H9 (cell line): ENCODE results near the gene GNE. TPM values are rescaled to one million over a fixed set of nuclear protein-coding genes. Genes with fewer than 3 reads are reported as not detected.

ENCODE experiments used
- DNase-seq: peaks from one replicate; pipeline ENCODE4 v3.0.0-alpha.2; 2017
- H2AFZ ChIP-seq: one replicate; pipeline ENCODE4 v1.6.1; 2013; ENCODE audit warnings: mild to moderate bottlenecking, low read length, control low read depth, moderate library complexity
- H2AK5ac ChIP-seq: 2 replicates; pipeline ENCODE4 v1.6.1; 2013; ENCODE audit warnings: low read length, control low read depth, mixed read lengths; ENCODE audit not compliant: insufficient read length
- H2BK120ac ChIP-seq: one replicate; pipeline ENCODE4 v1.6.1; 2013; ENCODE audit warnings: low read depth, mild to moderate bottlenecking, low read length, control low read depth, inconsistent platforms; ENCODE audit not compliant: poor library complexity, severe bottlenecking
- H2BK12ac ChIP-seq: 2 replicates; pipeline ENCODE4 v1.6.1; 2013; ENCODE audit warnings: low read length, control low read depth, mixed read lengths, low read depth; ENCODE audit not compliant: insufficient read length
- H2BK15ac ChIP-seq: 2 replicates; pipeline ENCODE4 v1.6.1; 2013; ENCODE audit warnings: low read depth, low read length, control low read depth
- H2BK20ac ChIP-seq: one replicate; pipeline ENCODE4 v1.6.1; 2013; ENCODE audit warnings: low read depth, mild to moderate bottlenecking, low read length, control low read depth, inconsistent platforms; ENCODE audit not compliant: poor library complexity, severe bottlenecking
- H2BK5ac ChIP-seq: 2 replicates; pipeline ENCODE4 v1.6.1; 2013; ENCODE audit warnings: low read length, control low read depth, mixed read lengths; ENCODE audit not compliant: insufficient read length
- H3K14ac ChIP-seq: 2 replicates; pipeline ENCODE4 v1.6.1; 2013; ENCODE audit warnings: low read length, control low read depth; ENCODE audit not compliant: insufficient read depth
- H3K18ac ChIP-seq: 2 replicates; pipeline ENCODE4 v1.6.1; 2013; ENCODE audit warnings: low read depth, mild to moderate bottlenecking, mixed read lengths, low read length, control low read depth; ENCODE audit not compliant: insufficient read length
- H3K23ac ChIP-seq: 2 replicates; pipeline ENCODE4 v1.6.1; 2013; ENCODE audit warnings: low read length, control low read depth, mixed read lengths, low read depth; ENCODE audit not compliant: insufficient read length
- H3K23me2 ChIP-seq: 2 replicates; pipeline ENCODE4 v1.6.1; 2013; ENCODE audit warnings: low read depth, mild to moderate bottlenecking, mixed read lengths, low read length, control low read depth; ENCODE audit not compliant: insufficient read length, poor library complexity, severe bottlenecking
- H3K27ac ChIP-seq: 2 replicates; pipeline ENCODE4 v1.5.1; 2013; ENCODE audit warnings: low read length, control low read depth, mixed read lengths, low read depth; ENCODE audit not compliant: insufficient read length
- H3K27me3 ChIP-seq: 2 replicates; pipeline ENCODE4 v1.6.1; 2013; ENCODE audit warnings: low read length, control low read depth, inconsistent platforms; ENCODE audit not compliant: insufficient read depth
- H3K4ac ChIP-seq: 2 replicates; pipeline ENCODE4 v1.6.1; 2013; ENCODE audit warnings: low read depth, mild to moderate bottlenecking, control low read depth, inconsistent platforms, low read length, moderate library complexity
- H3K4me1 ChIP-seq: 2 replicates; pipeline ENCODE4 v1.6.1; 2013; ENCODE audit warnings: low read length, control low read depth, inconsistent platforms; ENCODE audit not compliant: insufficient read depth
- H3K4me2 ChIP-seq: 2 replicates; pipeline ENCODE4 v1.6.1; 2013; ENCODE audit warnings: low read length, control low read depth, mixed read lengths; ENCODE audit not compliant: insufficient read length, insufficient read depth
- H3K56ac ChIP-seq: 2 replicates; pipeline ENCODE4 v1.6.1; 2013; ENCODE audit warnings: low read depth, mild to moderate bottlenecking, mixed read lengths, low read length, control low read depth; ENCODE audit not compliant: insufficient read length
- H3K79me1 ChIP-seq: 2 replicates; pipeline ENCODE4 v1.6.1; 2013; ENCODE audit warnings: low read depth, mild to moderate bottlenecking, moderate library complexity, low read length, control low read depth, inconsistent platforms; ENCODE audit not compliant: insufficient read depth, poor library complexity, severe bottlenecking
- H3K79me2 ChIP-seq: 2 replicates; pipeline ENCODE4 v1.6.1; 2013; ENCODE audit warnings: low read length, control low read depth, inconsistent platforms; ENCODE audit not compliant: insufficient read depth
- H3K9ac ChIP-seq: 2 replicates; pipeline ENCODE4 v1.6.1; 2013; ENCODE audit warnings: low read length, control low read depth, mixed read lengths; ENCODE audit not compliant: insufficient read length; ENCODE audit errors: extremely low read depth
- H3K9me3 ChIP-seq: one replicate; pipeline ENCODE4 v1.6.1; 2013; ENCODE audit warnings: low read depth, low read length, inconsistent platforms; ENCODE audit not compliant: control insufficient read depth
- H3T11ph ChIP-seq: one replicate; pipeline ENCODE4 v1.6.1; 2013; ENCODE audit warnings: mild to moderate bottlenecking, low read length, control low read depth, inconsistent platforms
- H4K20me1 ChIP-seq: one replicate; pipeline ENCODE4 v1.6.1; 2013; ENCODE audit not compliant: control insufficient read depth, insufficient read length, insufficient read depth
- H4K5ac ChIP-seq: 2 replicates; pipeline ENCODE4 v1.6.1; 2013; ENCODE audit warnings: low read depth, mild to moderate bottlenecking, mixed read lengths, low read length, control low read depth; ENCODE audit not compliant: insufficient read length
- H4K8ac ChIP-seq: replicated peaks from 2 replicates; pipeline ENCODE4 v1.6.1; 2013; ENCODE audit warnings: low read length, control low read depth, mixed read lengths, low read depth; ENCODE audit not compliant: insufficient read length
- H4K91ac ChIP-seq: 2 replicates; pipeline ENCODE4 v1.6.1; 2013; ENCODE audit warnings: low read depth, mild to moderate bottlenecking, moderate library complexity, mixed read lengths, low read length, control low read depth; ENCODE audit not compliant: insufficient read length
- H3K27ac Mint-ChIP-seq, 3 experiments: 2 replicates in 2 of 3; 3 replicates in 1 of 3; pipeline ENCODE4 v1.8.0; 2020 to 2021; ENCODE audit warnings: mixed read lengths in 3 of 3, mild to moderate bottlenecking in 1 of 3, moderate library complexity in 1 of 3
- H3K27me3 Mint-ChIP-seq: 2 replicates; pipeline ENCODE4 v1.8.0; 2021; ENCODE audit warnings: low read depth, mild to moderate bottlenecking, moderate library complexity, mixed read lengths
- H3K36me3 Mint-ChIP-seq, 3 experiments: 2 replicates in 2 of 3; 3 replicates in 1 of 3; pipeline ENCODE4 v1.8.0; 2020 to 2021; ENCODE audit warnings: low read depth in 3 of 3, mixed read lengths in 3 of 3; ENCODE audit not compliant: insufficient read depth in 1 of 3
- H3K4me1 Mint-ChIP-seq, 2 experiments: 2 replicates each; pipeline ENCODE4 v1.8.0; 2020; ENCODE audit warnings: mixed read lengths in 2 of 2
- H3K4me3 Mint-ChIP-seq, 2 experiments: 2 replicates in 1 of 2; 3 replicates in 1 of 2; pipeline ENCODE4 v1.8.0; 2020 to 2021; ENCODE audit warnings: mild to moderate bottlenecking in 2 of 2, mixed read lengths in 2 of 2, moderate library complexity in 1 of 2
- H3K9me3 Mint-ChIP-seq, 2 experiments: 2 replicates in 1 of 2; 3 replicates in 1 of 2; pipeline ENCODE4 v1.8.0; 2020; ENCODE audit warnings: mild to moderate bottlenecking in 2 of 2, mixed read lengths in 2 of 2, moderate library complexity in 1 of 2
- WGBS: extraction: QIAGEN DNeasy Blood & Tissue Kit; methylation state at CpG from one replicate; pipeline ENCODE4 v1.1.7; 2013; ENCODE audit warnings: missing lambda C conversion rate, low lambda C conversion rate, mixed read lengths; ENCODE audit not compliant: insufficient read length; ENCODE audit errors: extremely low coverage; 5-methylcytosine and 5-hydroxymethylcytosine counted together
- total RNA-seq: library from RNA; stranded (reverse); gene quantifications from 2 replicates; pipeline ENCODE4 v1.2.1, GENCODE V29; 2021
- TF ChIP-seq, protein P1 (sequence below): fragments of 200-600 bp; sonication (generic); conservative IDR thresholded peaks from 3 replicates; pipeline ENCODE4 v1.8.0; 2021; ENCODE audit warnings: antibody characterized with exemption, mild to moderate bottlenecking

Gene GNE
- total RNA-seq, 1 experiment from 2014 or later = 6.3 TPM

DNA sequence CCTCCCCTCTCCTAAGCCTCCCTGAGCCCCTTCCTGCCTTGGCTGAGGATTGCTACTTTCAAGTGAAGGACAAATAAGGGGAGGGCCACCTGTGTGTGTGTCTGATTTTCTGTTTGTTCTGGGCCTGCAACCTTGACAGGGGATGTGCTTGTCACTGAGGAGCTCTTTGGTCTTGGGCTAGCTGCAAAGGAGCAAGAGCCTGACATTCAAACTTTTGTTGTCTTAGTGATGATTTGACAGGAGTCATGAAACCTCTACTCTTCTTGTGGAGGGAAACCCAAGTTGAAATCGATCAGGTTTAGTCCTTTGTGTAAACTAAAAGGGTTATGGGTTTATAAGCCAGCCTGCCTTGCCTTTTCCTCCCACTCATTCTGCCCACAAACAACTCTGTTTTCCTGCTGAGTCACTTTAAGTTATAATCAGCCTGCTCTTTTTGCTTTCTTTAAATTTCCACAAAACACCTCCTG is 50.7 kb downstream of the GNE start:
- Histone ChIP-seq H3T11ph (no peak overlapping the region), H3K27ac (no peak overlapping the region), H3K4ac (no peak overlapping the region), H3K18ac (no peak overlapping the region), H3K9ac (no peak overlapping the region), H2BK5ac (no peak overlapping the region), H3K27me3 (no peaks in the 10 kb centered on the region), H3K14ac (no peak overlapping the region), H3K23ac (no peak overlapping the region), H4K20me1 (no peaks in the 10 kb centered on the region), H2BK15ac (no peak overlapping the region), H3K4me2 (no peak overlapping the region), H2AK5ac (no peak overlapping the region), H4K8ac (no peak overlapping the region), H3K79me2 (peaks cover 9% of the 10 kb centered on the region; the same call in 1 of the 2 replicates), H3K79me1 (no peaks in the 10 kb centered on the region), H2BK20ac (no peak overlapping the region), H2AFZ (no peak overlapping the region), H2BK120ac (no peak overlapping the region), H3K56ac (no peak overlapping the region), H3K4me1 (no peaks in the 10 kb centered on the region), H4K5ac (no peak overlapping the region), H3K9me3 (no peaks in the 10 kb centered on the region), H4K91ac (no peak overlapping the region), H2BK12ac (no peak overlapping the region), H3K23me2 (no peaks in the 10 kb centered on the region)
- H3K27me3 Mint-ChIP-seq = no peaks in the 10 kb centered on the region
- peaks cover 69 to 98% (median 90%) of the 10 kb centered on the region in 3 experiments; a peak in 6 of 7 replicates for H3K36me3 Mint-ChIP-seq
- TF ChIP-seq, protein P1, sequence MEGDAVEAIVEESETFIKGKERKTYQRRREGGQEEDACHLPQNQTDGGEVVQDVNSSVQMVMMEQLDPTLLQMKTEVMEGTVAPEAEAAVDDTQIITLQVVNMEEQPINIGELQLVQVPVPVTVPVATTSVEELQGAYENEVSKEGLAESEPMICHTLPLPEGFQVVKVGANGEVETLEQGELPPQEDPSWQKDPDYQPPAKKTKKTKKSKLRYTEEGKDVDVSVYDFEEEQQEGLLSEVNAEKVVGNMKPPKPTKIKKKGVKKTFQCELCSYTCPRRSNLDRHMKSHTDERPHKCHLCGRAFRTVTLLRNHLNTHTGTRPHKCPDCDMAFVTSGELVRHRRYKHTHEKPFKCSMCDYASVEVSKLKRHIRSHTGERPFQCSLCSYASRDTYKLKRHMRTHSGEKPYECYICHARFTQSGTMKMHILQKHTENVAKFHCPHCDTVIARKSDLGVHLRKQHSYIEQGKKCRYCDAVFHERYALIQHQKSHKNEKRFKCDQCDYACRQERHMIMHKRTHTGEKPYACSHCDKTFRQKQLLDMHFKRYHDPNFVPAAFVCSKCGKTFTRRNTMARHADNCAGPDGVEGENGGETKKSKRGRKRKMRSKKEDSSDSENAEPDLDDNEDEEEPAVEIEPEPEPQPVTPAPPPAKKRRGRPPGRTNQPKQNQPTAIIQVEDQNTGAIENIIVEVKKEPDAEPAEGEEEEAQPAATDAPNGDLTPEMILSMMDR = no peak
- H3K4me3 Mint-ChIP-seq = no peak overlapping the region
- no peak for DNase-seq
- WGBS = no CpG with 5 or more reads among the region's 1 CpG
- H3K27ac Mint-ChIP-seq = peak overlapping the region in 2 of 3 experiments; percentile 26 to 54; a peak in 3 of 7 replicates
- H3K9me3 Mint-ChIP-seq = no peaks in the 10 kb centered on the region
- H3K4me1 Mint-ChIP-seq = no peaks in the 10 kb centered on the region
